Renal cortical epithelial cell (primary cell): Measurements from ENCODE around the gene DLEC1. TPM values are rescaled to one million over a fixed set of nuclear protein-coding genes. Genes with fewer than 3 reads are reported as not detected.
A peak's percentile ranks its signal among the peaks of the same experiment; 100 is the strongest.

Experiments
- DNase-seq: peaks from one replicate; pipeline ENCODE4 v3.0.0-alpha.2; 2011; ENCODE audit warnings: low read depth
- total RNA-seq: library from RNA; depleted of rRNA; stranded (reverse); fragments of >200 nt; gene quantifications from 2 replicates; pipeline ENCODE4 v1.2.3, GENCODE V29; 2014

DLEC1 gene
- total RNA-seq, 1 donor from 2014 or later = 0.20 TPM

- DNase-seq = peak; percentile 98
Observed at GRCh38 chr3:38136777-38137614, 98.0 kb downstream of the DLEC1 start, which contains the start of gene ACAA1. ACAA1 (minus strand) TSS chr3:38137127; CDS start chr3:38137035, 92 bp downstream.

GRCh38 chr3:38137615-38138348 lies 98.8 kb downstream of the DLEC1 start:
- DNase-seq = no peak

GRCh38 chr3:38138349-38139190 lies 99.6 kb downstream of the DLEC1 start, which contains the start of gene MYD88:
MYD88 (plus strand) TSS chr3:38138661; CDS start chr3:38138701, 40 bp downstream.
- no peak for DNase-seq

- DNase-seq = no peak
Observed at GRCh38 chr3:38139191-38139590, 100.2 kb downstream of the DLEC1 start.

GRCh38 chr3:38139652-38140051 lies 100.6 kb downstream of the DLEC1 start:
- no peak for DNase-seq

GRCh38 chr3:38140326-38141172 lies 101.5 kb downstream of the DLEC1 start:
- DNase-seq = no peak

- DNase-seq = no peak
Observed at GRCh38 chr3:38141173-38141951, 102.4 kb downstream of the DLEC1 start.

- peak; percentile 36 for DNase-seq
Observed at GRCh38 chr3:38141952-38142273, 102.9 kb downstream of the DLEC1 start.

- DNase-seq = no peak
Observed at GRCh38 chr3:38142959-38143358, 104.0 kb downstream of the DLEC1 start.

GRCh38 chr3:38143511-38143910 lies 104.5 kb downstream of the DLEC1 start:
- DNase-seq = no peak

GRCh38 chr3:38146504-38146903 lies 107.5 kb downstream of the DLEC1 start:
- no peak for DNase-seq

- no peak for DNase-seq
Observed at GRCh38 chr3:38147421-38147820, 108.4 kb downstream of the DLEC1 start.

- no peak for DNase-seq
Observed at GRCh38 chr3:38148311-38148882, 109.4 kb downstream of the DLEC1 start.

GRCh38 chr3:38149708-38150107 lies 110.7 kb downstream of the DLEC1 start:
- no peak for DNase-seq

- no peak for DNase-seq
Observed at GRCh38 chr3:38150780-38151528, 111.9 kb downstream of the DLEC1 start.

GRCh38 chr3:38151667-38152265 lies 112.8 kb downstream of the DLEC1 start:
- peak; percentile 45 for DNase-seq

GRCh38 chr3:38152609-38153008 lies 113.6 kb downstream of the DLEC1 start:
- DNase-seq = no peak

- DNase-seq = no peak
Observed at GRCh38 chr3:38153221-38153620, 114.2 kb downstream of the DLEC1 start.

GRCh38 chr3:38154033-38154494 lies 115.1 kb downstream of the DLEC1 start:
- DNase-seq = peak; percentile 99
